ENCODE measurements around the gene PEAK1. TPM values are rescaled to one million over a fixed set of nuclear protein-coding genes. Genes with fewer than 3 reads are reported as not detected.

Gene PEAK1
- total RNA-seq, 6 experiments from 2014 or later, result 85.6 to 110 (median 95.8) TPM

DNA sequence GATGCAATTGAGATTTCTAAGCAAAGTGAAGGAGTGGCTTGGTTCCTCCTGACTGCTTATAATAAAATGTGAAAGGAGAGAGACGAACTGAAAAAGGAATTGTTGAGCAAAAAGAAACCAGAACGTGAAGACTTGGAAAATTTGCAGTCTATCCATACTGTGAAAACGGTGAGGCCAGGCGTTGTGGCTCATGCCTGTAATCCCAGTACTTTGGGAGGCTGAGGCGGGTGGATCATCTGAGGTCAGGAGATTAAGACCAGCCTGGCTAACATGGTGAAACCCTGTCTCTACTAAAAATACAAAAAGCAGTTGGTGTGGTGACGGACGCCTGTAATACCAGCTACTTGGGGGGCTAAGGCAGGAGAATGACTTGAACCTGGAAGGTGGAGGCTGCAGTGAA, 292.3 kb downstream of the PEAK1 start:
- Mint-ChIP-seq H3K27ac (no peak overlapping the region), H3K27me3 (ENCODE audit: insufficient read depth) (no peaks in the 10 kb centered on the region), H3K36me3 (ENCODE audit: low read depth) (peaks cover 29% of the 10 kb centered on the region), H3K4me3 (no peak overlapping the region), H3K4me1 (ENCODE audit: low read depth) (peaks cover 16% of the 10 kb centered on the region; the same call in 1 of the 2 replicates), H3K9me3 (no peaks in the 10 kb centered on the region)
- TF ChIP-seq, protein P1, sequence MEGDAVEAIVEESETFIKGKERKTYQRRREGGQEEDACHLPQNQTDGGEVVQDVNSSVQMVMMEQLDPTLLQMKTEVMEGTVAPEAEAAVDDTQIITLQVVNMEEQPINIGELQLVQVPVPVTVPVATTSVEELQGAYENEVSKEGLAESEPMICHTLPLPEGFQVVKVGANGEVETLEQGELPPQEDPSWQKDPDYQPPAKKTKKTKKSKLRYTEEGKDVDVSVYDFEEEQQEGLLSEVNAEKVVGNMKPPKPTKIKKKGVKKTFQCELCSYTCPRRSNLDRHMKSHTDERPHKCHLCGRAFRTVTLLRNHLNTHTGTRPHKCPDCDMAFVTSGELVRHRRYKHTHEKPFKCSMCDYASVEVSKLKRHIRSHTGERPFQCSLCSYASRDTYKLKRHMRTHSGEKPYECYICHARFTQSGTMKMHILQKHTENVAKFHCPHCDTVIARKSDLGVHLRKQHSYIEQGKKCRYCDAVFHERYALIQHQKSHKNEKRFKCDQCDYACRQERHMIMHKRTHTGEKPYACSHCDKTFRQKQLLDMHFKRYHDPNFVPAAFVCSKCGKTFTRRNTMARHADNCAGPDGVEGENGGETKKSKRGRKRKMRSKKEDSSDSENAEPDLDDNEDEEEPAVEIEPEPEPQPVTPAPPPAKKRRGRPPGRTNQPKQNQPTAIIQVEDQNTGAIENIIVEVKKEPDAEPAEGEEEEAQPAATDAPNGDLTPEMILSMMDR (IDR thresholded peaks at IDR 0.05), result no peak
- DNase-seq, result no peak

DNA sequence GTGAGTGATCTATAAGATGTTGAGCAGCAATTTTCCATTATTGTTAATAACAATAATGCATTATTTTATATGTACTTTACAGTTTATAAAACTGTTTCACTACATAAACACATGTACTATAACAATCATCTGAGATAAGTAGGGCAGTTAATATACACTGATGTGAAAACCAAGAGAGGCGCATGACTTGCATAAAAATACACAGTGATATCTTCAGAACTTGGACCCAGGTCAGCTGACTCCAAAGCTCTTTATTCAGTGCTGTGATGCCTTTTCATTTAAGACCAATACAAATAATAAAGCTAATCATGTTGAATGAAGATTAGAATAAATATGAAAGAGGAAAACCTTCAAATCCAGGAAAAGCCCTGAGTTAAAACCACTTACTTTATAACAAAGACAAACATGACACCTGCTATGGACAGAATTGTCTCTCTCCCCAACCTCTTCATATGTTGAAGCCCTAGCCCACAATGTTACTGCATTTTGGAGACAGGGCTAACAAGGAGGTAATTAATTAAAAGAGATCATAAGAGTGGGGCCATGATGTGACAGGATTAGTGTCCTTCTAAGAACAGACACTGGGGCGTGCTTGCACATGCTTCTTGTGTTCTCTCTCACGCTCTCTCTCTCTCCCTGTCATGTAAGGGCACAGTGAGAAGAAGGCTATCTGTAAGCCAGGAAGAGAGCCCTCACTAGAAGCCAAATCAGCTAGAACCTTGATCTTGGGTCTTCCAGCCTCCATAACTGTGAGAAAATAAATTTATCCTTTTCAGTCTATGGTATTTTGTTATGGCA, 293.2 kb downstream of the PEAK1 start:
- no peaks in the 10 kb centered on the region for H3K9me3 Mint-ChIP-seq
- TF ChIP-seq, protein P1 (IDR thresholded peaks at IDR 0.05), result no peak
- peaks cover 29% of the 10 kb centered on the region for H3K36me3 Mint-ChIP-seq (ENCODE audit: low read depth)
- no peak for DNase-seq
- no peak overlapping the region; the same call in 1 of the 2 replicates for H3K27ac Mint-ChIP-seq
- H3K4me3 Mint-ChIP-seq, result no peak overlapping the region
- H3K27me3 Mint-ChIP-seq (ENCODE audit: insufficient read depth), result no peaks in the 10 kb centered on the region
- peaks cover 16% of the 10 kb centered on the region; the same call in 1 of the 2 replicates for H3K4me1 Mint-ChIP-seq (ENCODE audit: low read depth)

DNA sequence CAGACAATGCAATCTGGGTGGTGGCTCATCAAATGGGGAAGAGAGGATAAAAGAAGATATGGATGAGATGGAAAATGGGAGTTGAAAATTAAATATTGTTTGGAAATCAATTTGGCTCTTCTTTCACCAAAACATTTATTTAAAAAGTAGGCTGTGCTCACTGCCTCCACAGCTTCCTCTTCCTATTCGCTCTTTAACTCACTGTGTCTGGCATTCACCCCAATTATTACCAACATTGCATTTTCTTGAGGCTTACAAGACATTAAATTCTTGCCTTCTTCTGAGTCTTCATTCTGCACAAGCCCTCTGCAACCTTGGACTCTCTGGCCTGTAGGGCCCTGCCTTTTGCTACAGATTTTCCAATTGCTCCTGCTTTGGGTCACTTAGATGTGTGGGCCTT, 296.1 kb downstream of the PEAK1 start:
- Mint-ChIP-seq H3K4me1 (ENCODE audit: low read depth) (peaks cover 37% of the 10 kb centered on the region), H3K27ac (no peak overlapping the region), H3K9me3 (no peaks in the 10 kb centered on the region), H3K4me3 (no peak overlapping the region; the same call in 1 of the 2 replicates), H3K27me3 (ENCODE audit: insufficient read depth) (no peaks in the 10 kb centered on the region), H3K36me3 (ENCODE audit: low read depth) (peaks cover 26% of the 10 kb centered on the region)
- TF ChIP-seq, protein P1 (IDR thresholded peaks at IDR 0.05), result no peak
- DNase-seq, result no peak

DNA sequence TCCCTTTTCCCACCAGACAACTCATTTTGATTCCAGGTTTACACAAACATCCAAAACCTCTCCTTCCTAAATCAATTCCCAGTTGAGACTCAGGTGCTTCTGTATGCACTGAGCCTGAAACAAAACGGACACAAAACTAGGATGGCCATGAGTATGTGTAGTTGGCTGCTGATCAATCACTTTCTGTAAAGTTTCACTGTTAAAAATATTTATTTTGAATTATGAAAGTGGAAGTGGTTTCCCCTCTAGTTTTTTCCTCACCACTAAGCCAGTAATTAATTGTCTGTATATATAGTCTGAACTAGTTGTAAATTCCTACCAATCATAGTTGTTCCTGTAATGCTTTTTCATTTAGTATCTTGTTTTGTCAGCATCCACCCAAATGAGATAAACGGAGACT, 297.3 kb downstream of the PEAK1 start:
- peaks cover 19% of the 10 kb centered on the region for H3K36me3 Mint-ChIP-seq (ENCODE audit: low read depth)
- TF ChIP-seq, protein P1 (IDR thresholded peaks at IDR 0.05), result no peak
- H3K4me3 Mint-ChIP-seq, result no peak overlapping the region
- peaks cover 50% of the 10 kb centered on the region for H3K4me1 Mint-ChIP-seq (ENCODE audit: low read depth)
- H3K9me3 Mint-ChIP-seq, result no peaks in the 10 kb centered on the region
- no peak overlapping the region for H3K27ac Mint-ChIP-seq
- no peaks in the 10 kb centered on the region for H3K27me3 Mint-ChIP-seq (ENCODE audit: insufficient read depth)
- DNase-seq, result no peak

DNA sequence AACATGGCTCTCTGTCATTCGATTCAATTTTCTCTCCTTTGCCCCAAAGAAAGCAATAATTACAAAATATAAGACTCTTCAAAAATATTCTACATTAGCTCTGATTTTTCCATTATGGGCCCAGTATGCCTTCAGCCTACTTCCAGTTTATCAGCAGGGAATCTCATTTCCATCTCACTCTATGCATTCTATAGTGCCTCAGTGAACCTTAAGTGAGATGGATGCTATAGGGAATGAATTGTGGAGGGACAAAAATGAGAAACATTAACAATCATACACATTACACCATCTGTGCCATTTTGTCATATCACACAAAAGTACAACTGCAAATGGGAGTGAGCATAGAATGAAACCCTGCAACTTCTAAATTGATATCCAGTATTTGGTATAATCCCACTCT, 298.3 kb downstream of the PEAK1 start:
- H3K27me3 Mint-ChIP-seq (ENCODE audit: insufficient read depth), result no peaks in the 10 kb centered on the region
- TF ChIP-seq, protein P1 (IDR thresholded peaks at IDR 0.05), result no peak
- H3K9me3 Mint-ChIP-seq, result no peaks in the 10 kb centered on the region
- H3K4me1 Mint-ChIP-seq (ENCODE audit: low read depth), result peaks cover 43% of the 10 kb centered on the region
- H3K36me3 Mint-ChIP-seq (ENCODE audit: low read depth), result peaks cover 11% of the 10 kb centered on the region
- no peak overlapping the region for H3K4me3 Mint-ChIP-seq
- DNase-seq, result no peak
- H3K27ac Mint-ChIP-seq, result no peak overlapping the region
